SK-MEL-5 (cell line): ENCODE data around the gene ZDHHC22. TPM values are rescaled to one million over a fixed set of nuclear protein-coding genes. Genes with fewer than 3 reads are reported as not detected.

ENCODE experiments used
- DNase-seq: peaks from one replicate; pipeline ENCODE4 v3.0.0-alpha.2; 2016; ENCODE audit warnings: low read depth, low spot score
- in situ Hi-C: cut with HindIII; loops from 2 replicates; pipeline ENCODE4 v1.10.0; 2016; ENCODE audit warnings: low sequenced_read_pairs, high pct_unique_total_duplicates, low pct_unique_long_range_greater_than_20kb
- total RNA-seq: library from RNA; depleted of rRNA; stranded (reverse); fragments of >200 nt; shearing (Covaris generic); gene quantifications from 2 replicates; pipeline ENCODE4 v1.2.3, GENCODE V29; 2014

Gene ZDHHC22
- total RNA-seq, 1 experiment from 2014 or later, result 0.13 TPM

GRCh38 chr14:77097700-77098528 is 43.7 kb downstream of the ZDHHC22 start, which contains the start of gene CIPC:
Gene CIPC (plus strand): TSS chr14:77098258. CDS start chr14:77105709, 7,451 bp downstream.
- peak; percentile 97 for DNase-seq
- in situ Hi-C loops, result no loop called here

- in situ Hi-C loops, result no loop called here
- DNase-seq, result peak; percentile 56
These were observed 44.4 kb downstream of the ZDHHC22 start for GRCh38 chr14:77097006-77097699.

- in situ Hi-C loops, result no loop called here
- peak; percentile 88 for DNase-seq
These were observed 46.8 kb downstream of the ZDHHC22 start for GRCh38 chr14:77094672-77095284.

GRCh38 chr14:77092676-77093075 is 48.9 kb downstream of the ZDHHC22 start:
- in situ Hi-C loops, result no loop called here
- DNase-seq, result no peak

- in situ Hi-C loops, result no loop called here
- no peak for DNase-seq
These were observed 50.1 kb downstream of the ZDHHC22 start for GRCh38 chr14:77091518-77091917.

- in situ Hi-C loops, result no loop called here
- no peak for DNase-seq
These were observed 52.9 kb downstream of the ZDHHC22 start for GRCh38 chr14:77088645-77089044.

- in situ Hi-C loops, result no loop called here
- DNase-seq, result no peak
These were observed 53.4 kb downstream of the ZDHHC22 start for GRCh38 chr14:77088219-77088618.

GRCh38 chr14:77087631-77088030 is 54.0 kb downstream of the ZDHHC22 start:
- in situ Hi-C loops, result no loop called here
- DNase-seq, result no peak

- no peak for DNase-seq
- in situ Hi-C loops, result no loop called here
These were observed 54.6 kb downstream of the ZDHHC22 start for GRCh38 chr14:77086951-77087350.

- in situ Hi-C loops, result no loop called here
- no peak for DNase-seq
These were observed 55.4 kb downstream of the ZDHHC22 start for GRCh38 chr14:77086017-77086727.

GRCh38 chr14:77085538-77085937 is 56.1 kb downstream of the ZDHHC22 start:
- in situ Hi-C loops, result no loop called here

GRCh38 chr14:77084985-77085384 is 56.6 kb downstream of the ZDHHC22 start:
- in situ Hi-C loops, result no loop called here
- no peak for DNase-seq

More at GRCh38 chr14:77085538-77085937, 56.1 kb downstream of the ZDHHC22 start:
- no peak for DNase-seq

GRCh38 chr14:77083082-77083481 is 58.5 kb downstream of the ZDHHC22 start:
- in situ Hi-C loops, result no loop called here
- DNase-seq, result no peak

GRCh38 chr14:77082356-77082755 is 59.2 kb downstream of the ZDHHC22 start:
- in situ Hi-C loops, result no loop called here
- DNase-seq, result no peak
